Measurements from ENCODE around the gene ATP5MC2. TPM values are rescaled to one million over a fixed set of nuclear protein-coding genes. Genes with fewer than 3 reads are reported as not detected.

The ATP5MC2 gene
- total and polyA plus RNA-seq, 9 of the 15 experiments (the other 6 are each of a cell fraction or from before 2014, with no cell fraction given): 314 to 1,208 (median 468) TPM

DNA sequence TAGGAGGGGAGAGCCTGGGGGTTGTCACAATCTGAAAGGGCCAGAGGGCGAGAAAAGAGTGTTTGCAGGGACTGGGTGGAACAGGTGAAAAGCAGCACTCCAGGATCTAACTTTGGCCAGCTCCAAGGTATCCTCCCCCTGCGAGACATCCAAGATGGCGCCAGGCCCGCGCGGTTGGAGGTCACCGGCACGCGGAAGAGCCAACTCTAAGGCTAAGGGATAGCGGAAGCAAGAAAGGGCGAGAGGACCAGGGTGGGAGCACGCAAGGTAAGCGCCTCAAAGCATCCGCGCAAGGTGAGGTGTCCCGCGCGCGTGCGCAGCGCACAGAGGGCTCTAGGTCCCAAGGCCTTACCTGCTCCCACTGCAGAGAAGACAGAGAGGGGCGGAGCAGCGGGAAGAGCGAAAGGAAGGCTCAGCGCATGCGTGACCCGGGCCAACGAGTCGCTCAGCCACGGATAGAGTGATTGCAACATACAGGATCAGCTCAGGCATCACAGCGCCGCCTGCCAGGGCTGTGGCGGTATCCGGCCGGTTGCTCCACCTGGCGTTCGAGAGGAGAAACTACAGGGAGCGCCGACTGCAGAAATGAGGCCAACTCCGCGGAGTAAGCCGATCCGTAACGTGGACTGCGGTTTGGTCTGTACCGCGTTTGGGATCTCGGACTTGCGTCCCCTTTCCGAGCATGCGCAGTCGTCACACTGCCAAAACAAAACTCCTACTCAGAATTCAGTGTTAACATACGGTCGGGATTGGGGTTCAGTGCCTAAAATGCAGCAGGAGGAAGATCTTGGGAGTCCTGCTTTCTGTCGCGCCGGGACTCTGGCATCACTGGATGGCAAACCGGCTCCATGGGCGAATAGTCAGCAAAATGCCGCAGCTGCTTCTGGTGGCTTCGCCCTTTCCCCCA lies at the start of gene ATP5MC2 (continued):
- TF ChIP-seq ZNF134 (CRISPR knock-in tag; conservative IDR thresholded peaks at IDR 0.05): 0 out of 2 replicates have a peak, but pooled peaks have one; percentile 20
- TF ChIP-seq JUND (IDR thresholded peaks at IDR 0.05; ENCODE audit: borderline replicate concordance, low read depth, low read length): peak; percentile 83
- no peak; the same call in 1 of the 3 replicates for TF ChIP-seq JUND (tag; IDR thresholded peaks at IDR 0.05; ENCODE audit: borderline replicate concordance, low read depth, low read length)
- TF ChIP-seq, protein P1, sequence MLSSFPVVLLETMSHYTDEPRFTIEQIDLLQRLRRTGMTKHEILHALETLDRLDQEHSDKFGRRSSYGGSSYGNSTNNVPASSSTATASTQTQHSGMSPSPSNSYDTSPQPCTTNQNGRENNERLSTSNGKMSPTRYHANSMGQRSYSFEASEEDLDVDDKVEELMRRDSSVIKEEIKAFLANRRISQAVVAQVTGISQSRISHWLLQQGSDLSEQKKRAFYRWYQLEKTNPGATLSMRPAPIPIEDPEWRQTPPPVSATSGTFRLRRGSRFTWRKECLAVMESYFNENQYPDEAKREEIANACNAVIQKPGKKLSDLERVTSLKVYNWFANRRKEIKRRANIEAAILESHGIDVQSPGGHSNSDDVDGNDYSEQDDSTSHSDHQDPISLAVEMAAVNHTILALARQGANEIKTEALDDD (IDR thresholded peaks at IDR 0.05): peak; percentile 68
- TF ChIP-seq ERF (CRISPR knock-in tag; IDR thresholded peaks at IDR 0.05): peak; percentile 47; the same call in 1 of the 2 replicates
- 0 out of 2 replicates have a peak, but pooled peaks have one; percentile 33 for TF ChIP-seq OTX1 (CRISPR knock-in tag; IDR thresholded peaks at IDR 0.05)
- TF ChIP-seq, protein P2, sequence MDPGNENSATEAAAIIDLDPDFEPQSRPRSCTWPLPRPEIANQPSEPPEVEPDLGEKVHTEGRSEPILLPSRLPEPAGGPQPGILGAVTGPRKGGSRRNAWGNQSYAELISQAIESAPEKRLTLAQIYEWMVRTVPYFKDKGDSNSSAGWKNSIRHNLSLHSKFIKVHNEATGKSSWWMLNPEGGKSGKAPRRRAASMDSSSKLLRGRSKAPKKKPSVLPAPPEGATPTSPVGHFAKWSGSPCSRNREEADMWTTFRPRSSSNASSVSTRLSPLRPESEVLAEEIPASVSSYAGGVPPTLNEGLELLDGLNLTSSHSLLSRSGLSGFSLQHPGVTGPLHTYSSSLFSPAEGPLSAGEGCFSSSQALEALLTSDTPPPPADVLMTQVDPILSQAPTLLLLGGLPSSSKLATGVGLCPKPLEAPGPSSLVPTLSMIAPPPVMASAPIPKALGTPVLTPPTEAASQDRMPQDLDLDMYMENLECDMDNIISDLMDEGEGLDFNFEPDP (CRISPR knock-in tag; IDR thresholded peaks at IDR 0.05): peak; percentile 72; the same call in 1 of the 2 replicates
- no peak for TF ChIP-seq TEAD2 (tag; IDR thresholded peaks at IDR 0.05)
- TF ChIP-seq ZNF384 (IDR thresholded peaks at IDR 0.05; ENCODE audit: low read depth, low read length): peak; percentile 72
- peak; percentile 81; the same call in 1 of the 2 replicates for TF ChIP-seq ZNF263 (CRISPR knock-in tag; IDR thresholded peaks at IDR 0.05; ENCODE audit: borderline replicate concordance)
- TF ChIP-seq, protein P3, sequence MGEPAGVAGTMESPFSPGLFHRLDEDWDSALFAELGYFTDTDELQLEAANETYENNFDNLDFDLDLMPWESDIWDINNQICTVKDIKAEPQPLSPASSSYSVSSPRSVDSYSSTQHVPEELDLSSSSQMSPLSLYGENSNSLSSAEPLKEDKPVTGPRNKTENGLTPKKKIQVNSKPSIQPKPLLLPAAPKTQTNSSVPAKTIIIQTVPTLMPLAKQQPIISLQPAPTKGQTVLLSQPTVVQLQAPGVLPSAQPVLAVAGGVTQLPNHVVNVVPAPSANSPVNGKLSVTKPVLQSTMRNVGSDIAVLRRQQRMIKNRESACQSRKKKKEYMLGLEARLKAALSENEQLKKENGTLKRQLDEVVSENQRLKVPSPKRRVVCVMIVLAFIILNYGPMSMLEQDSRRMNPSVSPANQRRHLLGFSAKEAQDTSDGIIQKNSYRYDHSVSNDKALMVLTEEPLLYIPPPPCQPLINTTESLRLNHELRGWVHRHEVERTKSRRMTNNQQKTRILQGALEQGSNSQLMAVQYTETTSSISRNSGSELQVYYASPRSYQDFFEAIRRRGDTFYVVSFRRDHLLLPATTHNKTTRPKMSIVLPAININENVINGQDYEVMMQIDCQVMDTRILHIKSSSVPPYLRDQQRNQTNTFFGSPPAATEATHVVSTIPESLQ (CRISPR knock-in tag; IDR thresholded peaks at IDR 0.05): no peak; the same call in 1 of the 2 replicates
- TF ChIP-seq SOX6 (IDR thresholded peaks at IDR 0.05): peak; percentile 85
- peak; percentile 87 for TF ChIP-seq NR2C2 (CRISPR knock-in tag; IDR thresholded peaks at IDR 0.05)
- peak; percentile 96 for TF ChIP-seq NR2C2 (tag; IDR thresholded peaks at IDR 0.05)
- TF ChIP-seq ZZZ3 (IDR thresholded peaks at IDR 0.05): peak; percentile 87; the same call in 1 of the 2 replicates
- peak in 1 of 2 experiments; percentile 8; a peak in 1 of 4 replicates for TF ChIP-seq TEAD1 (CRISPR knock-in tag; IDR thresholded peaks at IDR 0.05)
- TF ChIP-seq, protein P4, sequence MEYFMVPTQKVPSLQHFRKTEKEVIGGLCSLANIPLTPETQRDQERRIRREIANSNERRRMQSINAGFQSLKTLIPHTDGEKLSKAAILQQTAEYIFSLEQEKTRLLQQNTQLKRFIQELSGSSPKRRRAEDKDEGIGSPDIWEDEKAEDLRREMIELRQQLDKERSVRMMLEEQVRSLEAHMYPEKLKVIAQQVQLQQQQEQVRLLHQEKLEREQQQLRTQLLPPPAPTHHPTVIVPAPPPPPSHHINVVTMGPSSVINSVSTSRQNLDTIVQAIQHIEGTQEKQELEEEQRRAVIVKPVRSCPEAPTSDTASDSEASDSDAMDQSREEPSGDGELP (CRISPR knock-in tag; IDR thresholded peaks at IDR 0.05; ENCODE audit: borderline replicate concordance): peak; percentile 87
- TF ChIP-seq ADNP (tag; IDR thresholded peaks at IDR 0.05): no peak
- TF ChIP-seq POU5F1 (IDR thresholded peaks at IDR 0.05; ENCODE audit: borderline replicate concordance, low read depth, low read length, partially characterized antibody): peak; percentile 30
- TF ChIP-seq ARID2 (IDR thresholded peaks at IDR 0.05): peak; percentile 63; the same call in 1 of the 2 replicates
- TF ChIP-seq POLR2AphosphoS5 (IDR thresholded peaks at IDR 0.05; ENCODE audit: control insufficient read depth, insufficient read depth, low read depth, low read length): peak; percentile 91
- TF ChIP-seq ZBTB7A (IDR thresholded peaks at IDR 0.05; ENCODE audit: borderline replicate concordance, control insufficient read depth, low read depth, low read length): peak; percentile 32; the same call in 1 of the 2 replicates

All from K562 (cell line).